OCI-LY1 (cell line): ENCODE measurements around the gene PMCH.

ENCODE experiments used
- H2AFZ ChIP-seq: fragments of 200-600 bp; sonication (generic), shearing (Covaris generic); 2 replicates; pipeline ENCODE4 v1.6.0; 2014; ENCODE audit warnings: antibody characterized with exemption, mild to moderate bottlenecking, low read length
- H3F3A ChIP-seq: fragments of 200-600 bp; sonication (generic), shearing (Covaris generic); 2 replicates; pipeline ENCODE4 v1.6.0; 2014; ENCODE audit warnings: mild to moderate bottlenecking, antibody characterized with exemption, low read length, moderate library complexity; ENCODE audit not compliant: insufficient read depth
- H3K27ac ChIP-seq: fragments of 200-600 bp; sonication (generic); 2 replicates; pipeline ENCODE4 v1.5.1; 2014; ENCODE audit warnings: low read length, mixed run types, mild to moderate bottlenecking, low read depth; ENCODE audit not compliant: poor library complexity, severe bottlenecking
- H3K27me3 ChIP-seq: fragments of 200-600 bp; sonication (generic); 2 replicates; pipeline ENCODE4 v1.6.0; 2014; ENCODE audit warnings: antibody characterized with exemption, mild to moderate bottlenecking, low read length, moderate library complexity; ENCODE audit not compliant: insufficient read depth
- H3K36me3 ChIP-seq: fragments of 200-600 bp; sonication (generic); 2 replicates; pipeline ENCODE4 v1.6.1; 2014; ENCODE audit warnings: mild to moderate bottlenecking, antibody characterized with exemption, low read length, moderate library complexity, mixed read lengths; ENCODE audit not compliant: insufficient read depth
- H3K4me1 ChIP-seq: fragments of 200-600 bp; sonication (generic); 2 replicates; pipeline ENCODE4 v1.5.1; 2014; ENCODE audit warnings: mild to moderate bottlenecking, low read length, moderate library complexity; ENCODE audit not compliant: insufficient read depth, severe bottlenecking
- H3K4me2 ChIP-seq: fragments of 200-600 bp; sonication (generic), shearing (Covaris generic); 2 replicates; pipeline ENCODE4 v1.6.1; 2014; ENCODE audit warnings: low read length
- H3K4me3 ChIP-seq: fragments of 200-600 bp; sonication (generic); 2 replicates; pipeline ENCODE4 v1.5.1; 2014; ENCODE audit warnings: low read length, low read depth, mild to moderate bottlenecking, mixed read lengths; ENCODE audit not compliant: poor library complexity, severe bottlenecking
- H3K79me2 ChIP-seq: fragments of 200-600 bp; shearing (Covaris generic); 2 replicates; pipeline ENCODE4 v1.6.1; 2016; ENCODE audit warnings: mixed run types, low read length, mixed read lengths; ENCODE audit not compliant: insufficient read depth
- H3K9ac ChIP-seq: fragments of 200-600 bp; sonication (generic), shearing (Covaris generic); 2 replicates; pipeline ENCODE4 v1.6.1; 2014; ENCODE audit warnings: mild to moderate bottlenecking, low read length, mixed read lengths
- H3K9me2 ChIP-seq: fragments of 200-600 bp; sonication (generic), shearing (Covaris generic); 2 replicates; pipeline ENCODE4 v1.6.1; 2014; ENCODE audit warnings: low read depth, mild to moderate bottlenecking, low read length, mixed read lengths
- H3K9me3 ChIP-seq: fragments of 200-600 bp; shearing (Covaris generic); 2 replicates; pipeline ENCODE4 v1.6.1; 2014; ENCODE audit warnings: low read length, mixed read lengths
- H4K20me1 ChIP-seq: fragments of 200-600 bp; sonication (generic), shearing (Covaris generic); 2 replicates; pipeline ENCODE4 v1.6.0; 2016; ENCODE audit warnings: mild to moderate bottlenecking, low read length; ENCODE audit not compliant: insufficient read depth
- EZH2 ChIP-seq: fragments of 200-600 bp; sonication (generic), shearing (Covaris generic); IDR thresholded peaks from 2 replicates; pipeline ENCODE4 v1.8.0; 2017; ENCODE audit warnings: borderline replicate concordance, mixed run types, mild to moderate bottlenecking, antibody characterized with exemption, low read length, moderate library complexity, mixed read lengths
- TF ChIP-seq, protein P1 (sequence below): fragments of 200-600 bp; sonication (generic), shearing (Covaris generic); IDR thresholded peaks from 2 replicates; pipeline ENCODE4 v1.5.1; 2017; ENCODE audit warnings: mild to moderate bottlenecking, antibody characterized with exemption, low read length, moderate library complexity, mixed read lengths

The PMCH gene

DNA sequence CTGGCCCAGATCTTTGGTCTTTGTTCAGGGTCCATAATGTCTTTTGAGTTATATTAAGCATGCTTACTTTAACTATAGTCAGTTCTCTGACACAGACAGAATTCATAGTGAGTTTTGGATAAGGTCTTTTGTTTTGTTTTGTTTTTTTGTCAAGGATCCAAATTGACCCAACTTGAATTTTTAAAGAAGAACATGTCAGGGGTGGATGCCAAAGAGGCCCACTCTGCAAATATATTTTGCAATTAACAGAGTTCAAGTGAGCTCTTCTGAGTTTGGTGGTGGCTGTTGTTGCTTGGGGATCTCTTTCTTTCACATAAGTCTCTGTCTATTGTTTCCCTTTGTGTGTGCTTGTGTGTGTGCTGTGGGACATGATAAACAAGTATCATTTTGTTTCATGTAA, 34.4 kb upstream of the PMCH start:
- no peaks in the 10 kb centered on the region for H3K9me2 ChIP-seq
- no peaks in the 10 kb centered on the region for H3K27me3 ChIP-seq
- no peak overlapping the region for H3K4me2 ChIP-seq
- H3K79me2 ChIP-seq: no peaks in the 10 kb centered on the region
- H4K20me1 ChIP-seq: no peaks in the 10 kb centered on the region
- H3K9me3 ChIP-seq: no peaks in the 10 kb centered on the region
- H3K4me3 ChIP-seq: no peak overlapping the region
- no peak overlapping the region for H2AFZ ChIP-seq
- H3K4me1 ChIP-seq: no peaks in the 10 kb centered on the region
- no peak overlapping the region for H3K27ac ChIP-seq
- H3K9ac ChIP-seq: no peak overlapping the region
- TF ChIP-seq, protein P1, sequence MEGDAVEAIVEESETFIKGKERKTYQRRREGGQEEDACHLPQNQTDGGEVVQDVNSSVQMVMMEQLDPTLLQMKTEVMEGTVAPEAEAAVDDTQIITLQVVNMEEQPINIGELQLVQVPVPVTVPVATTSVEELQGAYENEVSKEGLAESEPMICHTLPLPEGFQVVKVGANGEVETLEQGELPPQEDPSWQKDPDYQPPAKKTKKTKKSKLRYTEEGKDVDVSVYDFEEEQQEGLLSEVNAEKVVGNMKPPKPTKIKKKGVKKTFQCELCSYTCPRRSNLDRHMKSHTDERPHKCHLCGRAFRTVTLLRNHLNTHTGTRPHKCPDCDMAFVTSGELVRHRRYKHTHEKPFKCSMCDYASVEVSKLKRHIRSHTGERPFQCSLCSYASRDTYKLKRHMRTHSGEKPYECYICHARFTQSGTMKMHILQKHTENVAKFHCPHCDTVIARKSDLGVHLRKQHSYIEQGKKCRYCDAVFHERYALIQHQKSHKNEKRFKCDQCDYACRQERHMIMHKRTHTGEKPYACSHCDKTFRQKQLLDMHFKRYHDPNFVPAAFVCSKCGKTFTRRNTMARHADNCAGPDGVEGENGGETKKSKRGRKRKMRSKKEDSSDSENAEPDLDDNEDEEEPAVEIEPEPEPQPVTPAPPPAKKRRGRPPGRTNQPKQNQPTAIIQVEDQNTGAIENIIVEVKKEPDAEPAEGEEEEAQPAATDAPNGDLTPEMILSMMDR: no peak
- TF ChIP-seq EZH2: no peak
- H3K36me3 ChIP-seq: no peaks in the 10 kb centered on the region
- no peaks in the 10 kb centered on the region for H3F3A ChIP-seq

DNA sequence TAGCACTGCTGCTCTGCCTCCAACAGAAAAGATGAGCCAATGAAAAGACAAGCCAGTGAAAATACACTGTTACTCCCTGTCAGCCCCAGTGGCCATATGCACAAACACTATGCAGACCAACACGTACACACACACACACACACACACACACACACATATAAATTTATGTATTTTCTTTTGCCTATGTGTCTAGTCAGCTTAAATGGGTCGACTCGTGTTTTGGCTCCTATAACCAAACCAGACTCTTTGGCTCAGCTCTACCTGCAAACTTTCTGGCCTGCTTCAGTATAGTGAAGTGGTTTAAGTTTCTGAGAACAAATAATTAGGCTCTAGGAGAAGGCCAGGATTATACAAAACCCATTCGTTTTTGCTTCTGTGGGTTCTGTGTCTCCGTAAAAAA, 30.3 kb upstream of the PMCH start:
- Histone ChIP-seq H3K36me3 (no peaks in the 10 kb centered on the region), H3K4me2 (no peak overlapping the region), H3K9ac (no peak overlapping the region), H3K4me3 (no peak overlapping the region), H3K27me3 (no peaks in the 10 kb centered on the region), H4K20me1 (no peaks in the 10 kb centered on the region), H3K9me3 (no peaks in the 10 kb centered on the region), H3K27ac (no peak overlapping the region), H3K9me2 (no peaks in the 10 kb centered on the region), H3F3A (no peaks in the 10 kb centered on the region), H2AFZ (no peak overlapping the region), H3K79me2 (no peaks in the 10 kb centered on the region), H3K4me1 (no peaks in the 10 kb centered on the region)
- TF ChIP-seq, protein P1: no peak
- no peak for TF ChIP-seq EZH2

DNA sequence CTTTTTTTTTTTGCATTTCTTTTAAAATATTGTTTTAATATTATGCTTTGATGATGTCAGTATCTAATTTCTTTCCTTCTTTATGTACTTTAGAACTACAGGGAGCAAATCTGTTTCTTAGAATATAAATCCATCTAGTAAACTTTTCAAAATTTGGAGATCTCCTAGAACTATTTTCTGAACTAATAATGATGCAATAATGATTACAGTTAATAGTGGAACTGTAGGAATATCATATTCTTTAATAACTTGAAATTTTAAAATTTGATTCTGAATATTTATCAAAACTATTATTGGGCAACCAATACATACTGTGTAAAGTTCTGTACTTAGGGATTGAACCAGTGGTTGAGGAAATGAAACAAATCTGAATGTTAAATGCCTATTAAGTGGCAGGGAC, 23.1 kb upstream of the PMCH start:
- no peaks in the 10 kb centered on the region for H3K79me2 ChIP-seq
- H3K4me1 ChIP-seq: no peaks in the 10 kb centered on the region
- no peak overlapping the region for H3K4me3 ChIP-seq
- no peak overlapping the region for H3K27ac ChIP-seq
- no peaks in the 10 kb centered on the region for H3K9me2 ChIP-seq
- H3F3A ChIP-seq: no peaks in the 10 kb centered on the region
- no peak overlapping the region for H3K4me2 ChIP-seq
- H3K9ac ChIP-seq: no peak overlapping the region
- H4K20me1 ChIP-seq: no peaks in the 10 kb centered on the region
- no peaks in the 10 kb centered on the region for H3K9me3 ChIP-seq
- no peak for TF ChIP-seq EZH2
- TF ChIP-seq, protein P1: no peak
- H3K27me3 ChIP-seq: no peaks in the 10 kb centered on the region
- H2AFZ ChIP-seq: no peak overlapping the region
- H3K36me3 ChIP-seq: no peaks in the 10 kb centered on the region
